ENCODE data around the gene PPP6R1. TPM values are rescaled to one million over a fixed set of nuclear protein-coding genes. Genes with fewer than 3 reads are reported as not detected.

The PPP6R1 gene
- total and polyA plus RNA-seq, 2 of the 13 experiments (the other 11 are each of a cell fraction or from before 2014, with no cell fraction given): 25.8 to 54.0 TPM

DNA sequence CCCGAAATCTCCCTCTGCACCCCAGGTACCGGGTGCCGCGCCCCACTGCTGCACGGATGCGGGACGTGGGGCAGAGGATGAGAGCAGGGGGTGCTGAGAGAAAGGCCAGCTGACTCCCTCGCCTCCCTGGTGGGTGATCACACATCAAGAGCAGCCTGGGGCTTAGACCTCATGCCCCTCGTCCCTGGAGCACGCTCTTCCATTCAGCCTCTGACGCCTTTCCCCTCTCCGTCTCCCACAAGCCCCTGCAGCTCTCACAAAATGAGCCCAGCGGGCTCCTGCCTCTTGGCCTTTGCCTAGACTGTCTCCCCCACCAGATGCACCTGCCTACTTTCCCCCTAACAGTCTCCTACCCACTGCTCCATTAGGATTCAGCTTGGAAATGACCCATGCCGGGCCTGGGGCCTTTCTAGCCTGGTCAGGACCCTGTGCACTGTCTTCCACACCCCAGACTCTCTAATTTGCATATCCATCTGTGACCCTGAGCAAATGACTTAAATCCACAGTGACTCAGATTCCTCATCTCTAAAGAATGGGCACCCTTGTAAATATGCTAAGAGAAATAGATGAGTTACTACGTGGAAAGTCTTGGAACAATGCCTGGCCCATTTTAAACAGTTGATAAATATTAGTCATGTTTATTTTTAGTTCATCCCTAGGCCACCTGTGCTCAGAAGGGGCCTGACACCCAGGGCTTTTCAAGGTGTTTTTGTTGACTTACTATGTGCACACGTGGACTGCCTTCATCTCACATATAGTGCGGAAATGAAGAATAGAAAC is 48.9 kb downstream of the PPP6R1 start (continued):
- TF ChIP-seq, protein P1, sequence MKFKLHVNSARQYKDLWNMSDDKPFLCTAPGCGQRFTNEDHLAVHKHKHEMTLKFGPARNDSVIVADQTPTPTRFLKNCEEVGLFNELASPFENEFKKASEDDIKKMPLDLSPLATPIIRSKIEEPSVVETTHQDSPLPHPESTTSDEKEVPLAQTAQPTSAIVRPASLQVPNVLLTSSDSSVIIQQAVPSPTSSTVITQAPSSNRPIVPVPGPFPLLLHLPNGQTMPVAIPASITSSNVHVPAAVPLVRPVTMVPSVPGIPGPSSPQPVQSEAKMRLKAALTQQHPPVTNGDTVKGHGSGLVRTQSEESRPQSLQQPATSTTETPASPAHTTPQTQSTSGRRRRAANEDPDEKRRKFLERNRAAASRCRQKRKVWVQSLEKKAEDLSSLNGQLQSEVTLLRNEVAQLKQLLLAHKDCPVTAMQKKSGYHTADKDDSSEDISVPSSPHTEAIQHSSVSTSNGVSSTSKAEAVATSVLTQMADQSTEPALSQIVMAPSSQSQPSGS (CRISPR knock-in tag; IDR thresholded peaks at IDR 0.05): no peak
- no peak for TF ChIP-seq MEIS1 (CRISPR knock-in tag; IDR thresholded peaks at IDR 0.05; ENCODE audit: borderline replicate concordance)
- no peak for TF ChIP-seq TP53 (CRISPR knock-in tag; conservative IDR thresholded peaks at IDR 0.05)
- TF ChIP-seq WIZ (CRISPR knock-in tag; IDR thresholded peaks at IDR 0.05): 0 out of 2 replicates have a peak, but pooled peaks have one; percentile 33
- TF ChIP-seq, protein P2, sequence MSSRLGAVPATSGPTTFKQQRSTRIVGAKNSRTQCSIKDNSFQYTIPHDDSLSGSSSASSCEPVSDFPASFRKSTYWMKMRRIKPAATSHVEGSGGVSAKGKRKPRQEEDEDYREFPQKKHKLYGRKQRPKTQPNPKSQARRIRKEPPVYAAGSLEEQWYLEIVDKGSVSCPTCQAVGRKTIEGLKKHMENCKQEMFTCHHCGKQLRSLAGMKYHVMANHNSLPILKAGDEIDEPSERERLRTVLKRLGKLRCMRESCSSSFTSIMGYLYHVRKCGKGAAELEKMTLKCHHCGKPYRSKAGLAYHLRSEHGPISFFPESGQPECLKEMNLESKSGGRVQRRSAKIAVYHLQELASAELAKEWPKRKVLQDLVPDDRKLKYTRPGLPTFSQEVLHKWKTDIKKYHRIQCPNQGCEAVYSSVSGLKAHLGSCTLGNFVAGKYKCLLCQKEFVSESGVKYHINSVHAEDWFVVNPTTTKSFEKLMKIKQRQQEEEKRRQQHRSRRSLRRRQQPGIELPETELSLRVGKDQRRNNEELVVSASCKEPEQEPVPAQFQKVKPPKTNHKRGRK (CRISPR knock-in tag; IDR thresholded peaks at IDR 0.05): no peak
- TF ChIP-seq MTA3 (CRISPR knock-in tag; IDR thresholded peaks at IDR 0.05): no peak
- peak; percentile 8; the same call in 1 of the 2 replicates for TF ChIP-seq CREB1 (IDR thresholded peaks at IDR 0.05)
- TF ChIP-seq CREB1 (CRISPR knock-in tag; IDR thresholded peaks at IDR 0.05): peak; percentile 68
- TF ChIP-seq CENPX (CRISPR knock-in tag; IDR thresholded peaks at IDR 0.05): no peak
- no peak for TF ChIP-seq NFRKB (IDR thresholded peaks at IDR 0.05)
- TF ChIP-seq GTF3A (CRISPR knock-in tag; conservative IDR thresholded peaks at IDR 0.05): no peak
- TF ChIP-seq SIX1 (CRISPR knock-in tag; IDR thresholded peaks at IDR 0.05; ENCODE audit: borderline replicate concordance): no peak
- peak; percentile 85 for TF ChIP-seq ZSCAN22 (CRISPR knock-in tag; IDR thresholded peaks at IDR 0.05)
- peak; percentile 98 for TF ChIP-seq MEF2D (CRISPR knock-in tag; IDR thresholded peaks at IDR 0.05)
- TF ChIP-seq GTF2F1 (IDR thresholded peaks at IDR 0.05; ENCODE audit: low read length): no peak
- TF ChIP-seq PCBP2 (optimal IDR thresholded peaks at IDR 0.05; ENCODE audit: low read depth, low read length, poor library complexity, severe bottlenecking): no peak
- TF ChIP-seq, protein P3, sequence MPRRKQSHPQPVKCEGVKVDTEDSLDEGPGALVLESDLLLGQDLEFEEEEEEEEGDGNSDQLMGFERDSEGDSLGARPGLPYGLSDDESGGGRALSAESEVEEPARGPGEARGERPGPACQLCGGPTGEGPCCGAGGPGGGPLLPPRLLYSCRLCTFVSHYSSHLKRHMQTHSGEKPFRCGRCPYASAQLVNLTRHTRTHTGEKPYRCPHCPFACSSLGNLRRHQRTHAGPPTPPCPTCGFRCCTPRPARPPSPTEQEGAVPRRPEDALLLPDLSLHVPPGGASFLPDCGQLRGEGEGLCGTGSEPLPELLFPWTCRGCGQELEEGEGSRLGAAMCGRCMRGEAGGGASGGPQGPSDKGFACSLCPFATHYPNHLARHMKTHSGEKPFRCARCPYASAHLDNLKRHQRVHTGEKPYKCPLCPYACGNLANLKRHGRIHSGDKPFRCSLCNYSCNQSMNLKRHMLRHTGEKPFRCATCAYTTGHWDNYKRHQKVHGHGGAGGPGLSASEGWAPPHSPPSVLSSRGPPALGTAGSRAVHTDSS (CRISPR knock-in tag; conservative IDR thresholded peaks at IDR 0.05): no peak
- TF ChIP-seq, protein P4, sequence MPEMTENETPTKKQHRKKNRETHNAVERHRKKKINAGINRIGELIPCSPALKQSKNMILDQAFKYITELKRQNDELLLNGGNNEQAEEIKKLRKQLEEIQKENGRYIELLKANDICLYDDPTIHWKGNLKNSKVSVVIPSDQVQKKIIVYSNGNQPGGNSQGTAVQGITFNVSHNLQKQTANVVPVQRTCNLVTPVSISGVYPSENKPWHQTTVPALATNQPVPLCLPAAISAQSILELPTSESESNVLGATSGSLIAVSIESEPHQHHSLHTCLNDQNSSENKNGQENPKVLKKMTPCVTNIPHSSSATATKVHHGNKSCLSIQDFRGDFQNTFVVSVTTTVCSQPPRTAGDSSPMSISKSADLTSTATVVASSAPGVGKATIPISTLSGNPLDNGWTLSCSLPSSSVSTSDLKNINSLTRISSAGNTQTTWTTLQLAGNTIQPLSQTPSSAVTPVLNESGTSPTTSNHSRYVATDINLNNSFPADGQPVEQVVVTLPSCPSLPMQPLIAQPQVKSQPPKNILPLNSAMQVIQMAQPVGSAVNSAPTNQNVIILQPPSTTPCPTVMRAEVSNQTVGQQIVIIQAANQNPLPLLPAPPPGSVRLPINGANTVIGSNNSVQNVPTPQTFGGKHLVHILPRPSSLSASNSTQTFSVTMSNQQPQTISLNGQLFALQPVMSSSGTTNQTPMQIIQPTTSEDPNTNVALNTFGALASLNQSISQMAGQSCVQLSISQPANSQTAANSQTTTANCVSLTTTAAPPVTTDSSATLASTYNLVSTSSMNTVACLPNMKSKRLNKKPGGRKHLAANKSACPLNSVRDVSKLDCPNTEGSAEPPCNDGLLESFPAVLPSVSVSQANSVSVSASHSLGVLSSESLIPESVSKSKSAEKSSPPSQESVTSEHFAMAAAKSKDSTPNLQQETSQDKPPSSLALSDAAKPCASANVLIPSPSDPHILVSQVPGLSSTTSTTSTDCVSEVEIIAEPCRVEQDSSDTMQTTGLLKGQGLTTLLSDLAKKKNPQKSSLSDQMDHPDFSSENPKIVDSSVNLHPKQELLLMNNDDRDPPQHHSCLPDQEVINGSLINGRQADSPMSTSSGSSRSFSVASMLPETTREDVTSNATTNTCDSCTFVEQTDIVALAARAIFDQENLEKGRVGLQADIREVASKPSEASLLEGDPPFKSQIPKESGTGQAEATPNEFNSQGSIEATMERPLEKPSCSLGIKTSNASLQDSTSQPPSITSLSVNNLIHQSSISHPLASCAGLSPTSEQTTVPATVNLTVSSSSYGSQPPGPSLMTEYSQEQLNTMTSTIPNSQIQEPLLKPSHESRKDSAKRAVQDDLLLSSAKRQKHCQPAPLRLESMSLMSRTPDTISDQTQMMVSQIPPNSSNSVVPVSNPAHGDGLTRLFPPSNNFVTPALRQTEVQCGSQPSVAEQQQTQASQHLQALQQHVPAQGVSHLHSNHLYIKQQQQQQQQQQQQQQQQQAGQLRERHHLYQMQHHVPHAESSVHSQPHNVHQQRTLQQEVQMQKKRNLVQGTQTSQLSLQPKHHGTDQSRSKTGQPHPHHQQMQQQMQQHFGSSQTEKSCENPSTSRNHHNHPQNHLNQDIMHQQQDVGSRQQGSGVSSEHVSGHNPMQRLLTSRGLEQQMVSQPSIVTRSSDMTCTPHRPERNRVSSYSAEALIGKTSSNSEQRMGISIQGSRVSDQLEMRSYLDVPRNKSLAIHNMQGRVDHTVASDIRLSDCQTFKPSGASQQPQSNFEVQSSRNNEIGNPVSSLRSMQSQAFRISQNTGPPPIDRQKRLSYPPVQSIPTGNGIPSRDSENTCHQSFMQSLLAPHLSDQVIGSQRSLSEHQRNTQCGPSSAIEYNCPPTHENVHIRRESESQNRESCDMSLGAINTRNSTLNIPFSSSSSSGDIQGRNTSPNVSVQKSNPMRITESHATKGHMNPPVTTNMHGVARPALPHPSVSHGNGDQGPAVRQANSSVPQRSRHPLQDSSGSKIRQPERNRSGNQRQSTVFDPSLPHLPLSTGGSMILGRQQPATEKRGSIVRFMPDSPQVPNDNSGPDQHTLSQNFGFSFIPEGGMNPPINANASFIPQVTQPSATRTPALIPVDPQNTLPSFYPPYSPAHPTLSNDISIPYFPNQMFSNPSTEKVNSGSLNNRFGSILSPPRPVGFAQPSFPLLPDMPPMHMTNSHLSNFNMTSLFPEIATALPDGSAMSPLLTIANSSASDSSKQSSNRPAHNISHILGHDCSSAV (CRISPR knock-in tag; IDR thresholded peaks at IDR 0.05; ENCODE audit: borderline replicate concordance): no peak
